Activated CD8-positive, alpha-beta memory T cell treated with anti-CD3 and anti-CD28 coated beads, Interleukin-2, amount 50 U/mL, for 48 hours (primary cell): ENCODE results near the gene DDN.

Experiments used
- DNase-seq: peaks from one replicate; pipeline ENCODE4 v3.0.0-alpha.2; 2020

The DDN gene

DNA sequence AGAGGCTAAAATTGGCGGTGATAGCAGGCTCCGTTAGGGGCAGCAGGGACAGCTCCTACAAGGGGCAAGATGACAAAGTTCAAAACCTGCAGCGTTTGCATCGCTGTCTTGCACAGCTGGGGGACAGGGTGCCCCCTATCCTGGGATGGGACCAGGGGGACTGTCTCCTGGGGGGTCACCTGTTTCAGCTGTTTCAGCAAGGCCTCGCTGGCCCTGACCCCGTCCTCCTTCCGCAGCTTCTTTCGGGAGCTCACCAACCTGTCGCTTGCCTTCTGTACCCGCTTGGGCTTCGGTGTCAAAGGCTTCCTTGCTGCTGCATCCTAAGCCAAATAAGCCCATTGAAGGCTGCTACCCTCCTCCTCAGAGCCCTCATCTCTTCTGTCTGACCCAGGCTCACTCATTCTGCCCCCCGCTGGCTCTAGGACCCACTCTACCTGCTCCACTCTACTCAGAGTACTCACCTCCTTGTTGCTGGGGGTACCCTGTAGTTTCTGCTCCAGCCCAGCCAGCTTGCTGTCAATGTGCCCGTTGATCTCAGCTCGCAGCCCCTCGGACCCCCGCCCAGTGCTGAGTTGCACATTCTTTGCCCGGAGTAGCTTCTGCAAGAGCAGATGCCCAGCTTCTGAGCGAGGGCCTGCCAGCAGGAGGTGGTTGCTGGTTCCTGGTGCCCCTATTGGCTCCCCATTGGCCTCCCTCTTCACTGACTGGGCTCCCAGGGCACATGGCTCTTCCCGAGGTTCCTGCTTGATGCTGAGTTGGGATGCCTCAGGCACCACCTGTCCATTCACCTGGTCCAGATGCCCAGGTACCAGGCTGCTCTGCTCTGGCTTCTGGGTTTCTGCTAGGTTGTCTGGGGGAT lies 31.8 kb upstream of the DDN start:
- DNase-seq, result no peak

DNA sequence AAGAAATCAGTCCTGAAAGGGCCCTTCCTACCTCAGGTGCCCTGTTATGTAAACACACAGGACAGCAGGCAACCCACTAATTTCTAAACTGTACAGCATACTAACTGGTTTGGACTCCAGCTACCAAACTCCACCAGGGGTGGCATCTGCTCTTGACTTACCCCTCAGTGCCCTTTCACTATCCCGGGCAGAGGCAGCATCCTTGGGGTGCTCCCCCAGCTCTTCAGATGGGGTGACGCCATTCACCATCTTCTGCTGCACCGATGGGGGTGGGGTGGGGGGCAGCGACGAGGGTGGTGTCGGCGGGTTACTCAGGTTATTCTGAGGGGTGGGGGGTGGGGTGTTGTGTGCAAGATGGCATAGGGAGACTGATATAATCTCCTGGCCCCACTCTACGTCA lies 30.9 kb upstream of the DDN start:
- no peak for DNase-seq

GRCh38 chr12:49028666-49029275 lies 29.6 kb upstream of the DDN start:
- DNase-seq, result no peak

- DNase-seq, result peak; percentile 44
Measured at GRCh38 chr12:49027846-49028555, 28.8 kb upstream of the DDN start.

DNA sequence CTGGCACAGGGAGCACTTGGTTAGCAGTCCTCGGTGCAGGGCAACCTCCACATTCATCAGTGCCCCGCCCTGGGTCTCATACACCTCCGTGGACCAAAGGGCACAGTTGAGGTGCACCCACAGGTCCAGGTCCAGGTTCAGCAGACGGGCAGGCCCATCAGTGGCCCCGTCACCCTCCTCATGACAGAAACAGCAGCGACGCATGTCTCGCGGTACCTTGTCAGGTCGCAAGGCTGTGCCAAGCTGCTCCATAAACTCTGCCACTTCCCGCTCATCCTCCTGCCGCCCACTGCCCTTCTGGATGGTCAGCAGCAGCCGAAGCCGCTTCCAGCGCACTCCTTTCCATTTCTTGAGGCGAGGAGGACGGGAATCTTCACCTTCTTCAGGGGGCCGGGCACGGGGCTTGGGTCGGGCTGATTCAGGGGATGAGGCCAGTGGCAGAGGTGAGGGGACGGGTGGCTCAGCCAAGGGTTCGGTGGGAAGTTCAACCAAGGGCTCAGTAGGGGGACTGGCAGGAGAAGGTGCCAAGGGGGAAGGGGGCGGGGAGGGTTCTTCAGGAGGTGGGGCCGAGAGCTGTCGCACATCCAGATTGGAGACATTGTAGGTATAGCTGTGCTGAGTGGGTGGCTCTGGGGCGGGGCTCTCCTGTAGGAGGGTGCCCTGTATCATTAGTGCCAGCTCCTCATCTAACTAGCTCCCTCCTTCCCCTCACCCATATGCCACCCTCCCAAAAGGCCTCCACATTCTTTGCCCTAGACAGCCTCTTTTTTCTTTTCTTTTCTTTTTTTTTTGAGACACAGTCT lies 27.7 kb upstream of the DDN start:
- peak; percentile 41 for DNase-seq

- DNase-seq, result peak; percentile 41
Measured at GRCh38 chr12:49026101-49026500, 26.9 kb upstream of the DDN start.

GRCh38 chr12:49025463-49025862 lies 26.3 kb upstream of the DDN start:
- no peak for DNase-seq

- no peak for DNase-seq
Measured at GRCh38 chr12:49024543-49024942, 25.4 kb upstream of the DDN start.

DNA sequence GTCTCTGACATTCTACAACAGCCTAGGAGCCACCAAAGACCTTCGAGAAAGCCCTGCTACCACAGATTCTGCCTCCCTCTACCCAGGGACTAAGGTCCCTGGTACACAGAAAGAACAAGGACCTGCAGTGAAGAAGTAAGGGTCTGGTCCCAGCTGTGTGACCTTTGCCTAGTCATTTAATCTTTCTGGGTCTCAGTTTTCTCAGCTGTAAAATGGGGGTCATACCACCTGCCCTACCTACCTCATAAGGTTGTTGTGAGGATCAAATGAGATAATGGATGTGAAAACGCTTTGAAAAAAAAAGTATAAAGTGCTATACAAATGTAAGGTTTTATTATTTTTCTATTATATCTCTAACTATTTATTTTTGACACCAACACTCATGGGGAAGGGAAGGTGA lies 24.6 kb upstream of the DDN start:
- no peak for DNase-seq

DNA sequence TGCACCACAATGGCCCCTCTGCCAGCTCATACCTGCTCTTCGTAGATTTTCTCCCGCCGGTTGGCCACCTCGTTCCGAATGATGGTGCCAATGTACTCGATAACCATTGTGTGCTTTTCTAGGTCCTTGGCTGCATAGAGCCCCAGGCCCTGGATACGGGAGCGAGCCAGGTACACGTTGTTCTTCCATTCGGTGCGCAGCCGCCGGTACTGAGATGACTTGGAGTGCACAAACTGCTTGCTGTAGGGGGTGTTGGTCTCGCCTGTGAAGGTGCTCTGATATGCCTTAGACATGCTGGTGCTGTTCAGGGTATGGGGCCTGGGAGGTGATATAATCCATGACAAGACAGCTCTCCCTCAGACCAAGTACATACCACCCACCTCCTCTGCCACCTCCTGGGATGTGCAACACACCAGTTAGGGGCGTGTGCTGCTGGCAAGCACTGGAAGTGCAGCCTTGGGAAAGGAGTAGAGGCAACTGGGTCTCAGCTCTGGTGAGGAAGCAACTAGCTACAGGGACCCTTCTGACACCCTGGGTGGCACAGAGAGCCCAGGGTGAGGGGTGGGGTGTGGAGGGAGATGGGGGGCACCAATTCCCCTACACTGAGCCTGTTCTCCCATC lies 23.5 kb upstream of the DDN start:
- peak; percentile 47 for DNase-seq

- DNase-seq, result peak; percentile 49
Measured at GRCh38 chr12:49021292-49021915, 22.2 kb upstream of the DDN start.

DNA sequence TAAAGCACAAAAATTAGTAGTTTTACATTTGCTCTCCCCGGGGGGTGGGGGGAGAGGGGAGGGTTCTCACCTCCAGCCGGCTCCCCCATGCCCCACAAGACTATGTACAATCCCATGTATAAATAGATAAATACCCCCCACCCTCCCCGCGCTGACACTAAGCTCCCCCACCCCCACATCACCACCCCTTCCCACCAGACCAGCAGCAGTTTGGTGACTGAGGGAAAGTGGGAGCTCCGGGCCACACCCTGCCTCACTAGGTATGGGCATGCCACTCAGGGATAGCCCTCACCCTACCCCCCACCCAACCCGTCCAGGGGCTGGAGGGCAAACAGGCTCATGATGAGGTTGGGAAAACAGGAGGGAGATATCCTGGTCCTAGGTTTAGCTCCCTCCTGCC lies 21.3 kb upstream of the DDN start:
- DNase-seq, result peak; percentile 44

DNA sequence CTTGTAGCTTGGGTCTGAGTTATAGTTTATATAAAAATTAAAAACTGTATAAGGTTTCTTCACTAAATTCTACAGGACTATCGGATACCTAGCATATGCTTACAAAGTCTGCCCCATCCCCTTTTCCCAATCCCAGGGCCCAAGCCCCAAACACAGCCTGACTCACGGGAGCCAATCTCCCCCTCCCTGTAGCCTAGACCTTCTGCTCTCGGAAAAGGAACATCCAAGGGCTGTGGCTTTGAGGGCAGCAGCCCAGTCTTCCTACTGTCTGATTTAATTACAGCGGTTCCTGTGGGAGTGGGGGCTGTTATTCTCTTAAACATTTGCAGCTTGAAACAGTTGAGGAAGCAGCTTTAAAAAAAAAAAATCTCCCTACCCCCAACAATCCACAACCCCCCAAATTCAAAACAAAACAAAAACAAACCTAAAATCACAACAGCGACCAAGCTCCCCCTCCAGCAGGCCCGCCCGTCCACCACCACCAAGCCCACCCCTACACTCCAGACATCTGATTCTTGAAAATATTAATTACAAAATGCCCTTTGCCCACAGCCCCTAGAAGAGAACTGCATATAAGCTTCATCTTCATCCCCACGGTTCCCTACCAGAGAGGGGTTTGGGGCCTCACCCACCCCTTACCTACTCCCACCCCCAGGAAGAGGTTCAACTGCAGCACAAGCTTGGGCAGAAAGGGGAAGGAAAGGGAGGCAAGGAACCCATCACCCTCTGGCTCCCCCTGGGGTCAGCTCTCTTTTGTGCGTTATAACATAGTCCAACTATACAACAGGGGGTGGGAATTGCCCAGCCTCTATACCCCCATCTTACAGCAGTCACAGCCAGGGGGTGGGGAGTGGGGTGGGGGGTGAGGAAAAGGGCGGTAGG lies 20.5 kb upstream of the DDN start:
- DNase-seq, result peak; percentile 63

GRCh38 chr12:49019120-49019430 lies 19.9 kb upstream of the DDN start:
- DNase-seq, result no peak

- DNase-seq, result peak; percentile 97
Measured at GRCh38 chr12:49018261-49019119, 19.3 kb upstream of the DDN start, which contains the start of gene PRKAG1. TSS of gene PRKAG1 (minus strand) at chr12:49018776. CDS start at chr12:49018740, 36 bp downstream.

GRCh38 chr12:49017891-49018260 lies 18.7 kb upstream of the DDN start:
- peak; percentile 76 for DNase-seq

- no peak for DNase-seq
Measured at GRCh38 chr12:49015196-49015595, 16.0 kb upstream of the DDN start.

GRCh38 chr12:49014547-49014946 lies 15.4 kb upstream of the DDN start:
- DNase-seq, result no peak

- no peak for DNase-seq
Measured at GRCh38 chr12:49013428-49013827, 14.3 kb upstream of the DDN start.

GRCh38 chr12:49012739-49013138 lies 13.6 kb upstream of the DDN start:
- DNase-seq, result no peak
